HEK293 (cell line): ENCODE measurements around the gene STIP1.

Source experiments
- FEZF1 ChIP-seq: fragments of 450-650 bp; formaldehyde crosslinking; IDR thresholded peaks from 2 replicates; pipeline ENCODE4 v1.5.1; 2016; ENCODE audit warnings: missing biosample characterization, missing genetic modification characterization
- GLIS1 ChIP-seq: fragments of 450-650 bp; formaldehyde crosslinking; IDR thresholded peaks from 2 replicates; pipeline ENCODE4 v1.5.1; 2016; ENCODE audit warnings: missing biosample characterization, missing genetic modification characterization
- KLF16 ChIP-seq: fragments of 450-650 bp; formaldehyde crosslinking; IDR thresholded peaks from 2 replicates; pipeline ENCODE4 v1.5.1; 2017; ENCODE audit warnings: missing biosample characterization, missing genetic modification characterization
- KLF9 ChIP-seq: fragments of 450-650 bp; formaldehyde crosslinking; IDR thresholded peaks from 2 replicates; pipeline ENCODE4 v1.5.1; 2016; ENCODE audit warnings: missing biosample characterization, missing genetic modification characterization, low read depth
- PRDM1 ChIP-seq: fragments of 450-650 bp; formaldehyde crosslinking; IDR thresholded peaks from 2 replicates; pipeline ENCODE4; 2016; ENCODE audit warnings: missing biosample characterization, missing genetic modification characterization
- YY1 ChIP-seq: fragments of 450-650 bp; formaldehyde crosslinking; IDR thresholded peaks from 2 replicates; pipeline ENCODE4 v1.5.1; 2018; ENCODE audit warnings: missing biosample characterization, missing genetic modification characterization
- ZBTB20 ChIP-seq: fragments of 450-650 bp; formaldehyde crosslinking; IDR thresholded peaks from 2 replicates; pipeline ENCODE4 v1.5.1; 2016; ENCODE audit warnings: missing biosample characterization, missing genetic modification characterization
- ZBTB8A ChIP-seq: fragments of 450-650 bp; formaldehyde crosslinking; IDR thresholded peaks from 2 replicates; pipeline ENCODE4 v1.5.1; 2016; ENCODE audit warnings: missing biosample characterization, missing genetic modification characterization
- ZIC2 ChIP-seq: fragments of 450-650 bp; formaldehyde crosslinking; IDR thresholded peaks from 2 replicates; pipeline ENCODE4 v1.5.1; 2016; ENCODE audit warnings: missing biosample characterization, missing genetic modification characterization
- ZNF10 ChIP-seq: fragments of 450-650 bp; formaldehyde crosslinking; IDR thresholded peaks from 2 replicates; pipeline ENCODE4 v1.5.1; 2017; ENCODE audit warnings: missing biosample characterization, missing genetic modification characterization
- ZNF140 ChIP-seq: fragments of 450-650 bp; formaldehyde crosslinking; IDR thresholded peaks from 2 replicates; pipeline ENCODE4 v1.5.1; 2016; ENCODE audit warnings: missing biosample characterization, missing genetic modification characterization
- ZNF174 ChIP-seq: fragments of 450-650 bp; formaldehyde crosslinking; IDR thresholded peaks from 2 replicates; pipeline ENCODE4 v1.5.0; 2017; ENCODE audit warnings: missing biosample characterization, mild to moderate bottlenecking, missing genetic modification characterization
- ZNF184 ChIP-seq: fragments of 450-650 bp; IDR thresholded peaks from 2 replicates; pipeline ENCODE4 v1.5.1; 2018; ENCODE audit warnings: missing biosample characterization, mild to moderate bottlenecking, missing genetic modification characterization
- ZNF2 ChIP-seq: fragments of 450-650 bp; formaldehyde crosslinking; IDR thresholded peaks from 2 replicates; pipeline ENCODE4 v1.5.1; 2016; ENCODE audit warnings: missing biosample characterization, missing genetic modification characterization
- ZNF223 ChIP-seq: fragments of 450-650 bp; formaldehyde crosslinking; IDR thresholded peaks from 2 replicates; pipeline ENCODE4 v1.5.1; 2016; ENCODE audit warnings: missing biosample characterization, missing genetic modification characterization
- ZNF23 ChIP-seq: fragments of 450-650 bp; formaldehyde crosslinking; IDR thresholded peaks from 2 replicates; pipeline ENCODE4 v1.5.1; 2016; ENCODE audit warnings: missing biosample characterization, missing genetic modification characterization, borderline replicate concordance
- ZNF239 ChIP-seq: fragments of 450-650 bp; formaldehyde crosslinking; IDR thresholded peaks from 2 replicates; pipeline ENCODE4 v1.5.1; 2016; ENCODE audit warnings: missing biosample characterization, missing genetic modification characterization
- ZNF266 ChIP-seq: fragments of 450-650 bp; formaldehyde crosslinking; IDR thresholded peaks from 2 replicates; pipeline ENCODE4 v1.5.1; 2016; ENCODE audit warnings: missing biosample characterization, missing genetic modification characterization, low read depth
- ZNF292 ChIP-seq: fragments of 450-650 bp; formaldehyde crosslinking; IDR thresholded peaks from 2 replicates; pipeline ENCODE4 v1.5.1; 2016; ENCODE audit warnings: low read depth, missing biosample characterization, missing genetic modification characterization, borderline replicate concordance
- ZNF394 ChIP-seq: fragments of 450-650 bp; formaldehyde crosslinking; IDR thresholded peaks from 2 replicates; pipeline ENCODE4 v1.5.1; 2016; ENCODE audit warnings: missing biosample characterization, missing genetic modification characterization, mild to moderate bottlenecking, moderate library complexity, borderline replicate concordance
- ZNF416 ChIP-seq: fragments of 450-650 bp; formaldehyde crosslinking; IDR thresholded peaks from 2 replicates; pipeline ENCODE4 v1.5.1; 2016; ENCODE audit warnings: missing biosample characterization, missing genetic modification characterization
- ZNF510 ChIP-seq: fragments of 450-650 bp; formaldehyde crosslinking; IDR thresholded peaks from 2 replicates; pipeline ENCODE4 v1.5.1; 2018; ENCODE audit warnings: mild to moderate bottlenecking, missing genetic modification characterization, missing biosample characterization; ENCODE audit not compliant: insufficient replicate concordance
- ZNF521 ChIP-seq: fragments of 450-650 bp; formaldehyde crosslinking; IDR thresholded peaks from 2 replicates; pipeline ENCODE4 v1.5.1; 2017; ENCODE audit warnings: missing biosample characterization, mild to moderate bottlenecking, missing genetic modification characterization
- ZNF560 ChIP-seq: fragments of 450-650 bp; formaldehyde crosslinking; IDR thresholded peaks from 2 replicates; pipeline ENCODE4 v1.5.1; 2017; ENCODE audit warnings: missing biosample characterization, missing genetic modification characterization, borderline replicate concordance
- ZNF561 ChIP-seq: fragments of 450-650 bp; IDR thresholded peaks from 2 replicates; pipeline ENCODE4 v1.5.1; 2018; ENCODE audit warnings: missing biosample characterization, missing genetic modification characterization, borderline replicate concordance
- ZNF677 ChIP-seq: fragments of 450-650 bp; IDR thresholded peaks from 2 replicates; pipeline ENCODE4 v1.5.0; 2018; ENCODE audit warnings: missing biosample characterization, mild to moderate bottlenecking, missing genetic modification characterization, moderate library complexity
- ZNF747 ChIP-seq: fragments of 450-650 bp; formaldehyde crosslinking; IDR thresholded peaks from 2 replicates; pipeline ENCODE4 v1.5.1; 2016; ENCODE audit warnings: missing biosample characterization, missing genetic modification characterization
- ZNF837 ChIP-seq: fragments of 450-650 bp; formaldehyde crosslinking; IDR thresholded peaks from 2 replicates; pipeline ENCODE4 v1.5.1; 2016; ENCODE audit warnings: missing biosample characterization, missing genetic modification characterization
- TF ChIP-seq, protein P1 (sequence below): fragments of 450-650 bp; formaldehyde crosslinking; IDR thresholded peaks from 2 replicates; pipeline ENCODE4 v1.5.1; 2016; ENCODE audit warnings: missing biosample characterization, missing genetic modification characterization, low read depth
- TF ChIP-seq, protein P2 (sequence below): fragments of 450-650 bp; formaldehyde crosslinking; IDR thresholded peaks from 2 replicates; pipeline ENCODE4 v1.5.1; 2016; ENCODE audit warnings: missing biosample characterization, missing genetic modification characterization
- TF ChIP-seq, protein P3 (sequence below): fragments of 450-650 bp; formaldehyde crosslinking; IDR thresholded peaks from 2 replicates; pipeline ENCODE4 v1.5.1; 2017; ENCODE audit warnings: missing biosample characterization, missing genetic modification characterization
- TF ChIP-seq, protein P4 (sequence below): fragments of 450-650 bp; formaldehyde crosslinking; IDR thresholded peaks from 2 replicates; pipeline ENCODE4 v1.5.1; 2016; ENCODE audit warnings: missing biosample characterization, missing genetic modification characterization

The STIP1 gene

DNA sequence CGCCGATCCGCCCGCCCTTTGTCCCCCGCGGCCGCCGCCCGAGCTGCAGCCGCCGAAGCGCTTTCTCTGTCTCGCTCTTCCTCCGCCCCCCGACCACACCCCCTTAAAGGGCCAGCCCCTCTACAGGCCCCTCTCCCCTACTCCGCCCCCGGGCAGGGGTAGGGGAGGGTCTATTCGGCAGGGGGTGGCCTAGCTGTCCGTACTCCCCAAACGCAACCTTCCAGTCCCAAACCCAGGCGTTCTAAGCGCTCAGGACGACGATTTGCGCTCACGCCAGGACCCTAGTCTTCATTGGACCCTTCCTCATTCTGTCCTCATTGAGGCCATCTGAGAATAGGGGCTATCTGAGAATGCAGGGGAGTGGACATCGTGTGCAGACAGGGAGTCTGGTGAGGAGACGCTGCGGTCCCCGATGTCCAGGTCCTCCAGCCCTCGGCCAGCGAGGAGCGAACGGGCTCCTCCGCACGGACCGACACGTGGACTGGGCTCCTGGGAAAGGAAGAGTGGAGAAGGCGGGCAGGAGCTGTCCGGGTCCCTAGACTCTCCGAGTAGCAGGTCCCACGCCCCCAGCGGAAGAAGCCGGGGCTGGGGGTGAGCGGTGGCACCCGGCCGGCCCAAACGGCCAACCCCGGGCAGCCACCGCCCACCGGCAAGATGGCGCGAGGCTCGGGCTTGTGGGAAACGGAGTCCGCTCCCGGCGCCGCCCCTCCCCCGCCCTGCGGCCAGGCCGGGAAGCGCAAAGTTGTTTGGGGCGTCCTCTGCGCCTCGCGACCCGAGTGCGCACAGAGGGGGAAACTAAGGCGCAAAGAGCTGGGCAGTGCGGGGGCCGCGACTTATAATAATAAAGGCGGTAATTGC lies 61.1 kb downstream of the STIP1 start, which contains the start of gene PPP1R14B (continued):
- TF ChIP-seq, protein P1, sequence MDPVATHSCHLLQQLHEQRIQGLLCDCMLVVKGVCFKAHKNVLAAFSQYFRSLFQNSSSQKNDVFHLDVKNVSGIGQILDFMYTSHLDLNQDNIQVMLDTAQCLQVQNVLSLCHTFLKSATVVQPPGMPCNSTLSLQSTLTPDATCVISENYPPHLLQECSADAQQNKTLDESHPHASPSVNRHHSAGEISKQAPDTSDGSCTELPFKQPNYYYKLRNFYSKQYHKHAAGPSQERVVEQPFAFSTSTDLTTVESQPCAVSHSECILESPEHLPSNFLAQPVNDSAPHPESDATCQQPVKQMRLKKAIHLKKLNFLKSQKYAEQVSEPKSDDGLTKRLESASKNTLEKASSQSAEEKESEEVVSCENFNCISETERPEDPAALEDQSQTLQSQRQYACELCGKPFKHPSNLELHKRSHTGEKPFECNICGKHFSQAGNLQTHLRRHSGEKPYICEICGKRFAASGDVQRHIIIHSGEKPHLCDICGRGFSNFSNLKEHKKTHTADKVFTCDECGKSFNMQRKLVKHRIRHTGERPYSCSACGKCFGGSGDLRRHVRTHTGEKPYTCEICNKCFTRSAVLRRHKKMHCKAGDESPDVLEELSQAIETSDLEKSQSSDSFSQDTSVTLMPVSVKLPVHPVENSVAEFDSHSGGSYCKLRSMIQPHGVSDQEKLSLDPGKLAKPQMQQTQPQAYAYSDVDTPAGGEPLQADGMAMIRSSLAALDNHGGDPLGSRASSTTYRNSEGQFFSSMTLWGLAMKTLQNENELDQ = no peak
- TF ChIP-seq ZNF747 (no peak), ZNF239 (tag by site-specific recombination) (no peak), ZNF266 (tag by site-specific recombination) (no peak), KLF9 (tag by site-specific recombination) (peak; percentile 96), ZNF394 (tag by site-specific recombination) (0 out of 2 replicates have a peak, but pooled peaks have one; percentile 2), KLF16 (0 out of 2 replicates have a peak, but pooled peaks have one; percentile 14), ZNF23 (tag by site-specific recombination) (no peak), ZNF677 (tag by site-specific recombination) (no peak), ZNF416 (tag by site-specific recombination) (no peak), ZNF10 (tag by site-specific recombination) (peak; percentile 19; the same call in 1 of the 2 replicates), ZIC2 (peak; percentile 6; the same call in 1 of the 2 replicates), ZBTB8A (peak; percentile 77), ZNF560 (no peak), PRDM1 (tag by site-specific recombination) (no peak), ZNF837 (tag by site-specific recombination) (no peak), ZNF510 (tag by site-specific recombination) (no peak), ZNF521 (tag by site-specific recombination) (no peak), ZNF292 (tag by site-specific recombination) (no peak), GLIS1 (tag by site-specific recombination) (peak; percentile 47; the same call in 1 of the 2 replicates), ZNF561 (tag by site-specific recombination) (0 out of 2 replicates have a peak, but pooled peaks have one; percentile 55), ZNF2 (no peak), ZNF223 (tag by site-specific recombination) (no peak), ZBTB20 (tag by site-specific recombination) (peak; percentile 77), ZNF174 (tag by site-specific recombination) (no peak), YY1 (tag by site-specific recombination) (peak; percentile 83), ZNF184 (tag by site-specific recombination) (no peak), ZNF140 (no peak), FEZF1 (tag by site-specific recombination) (no peak)
- TF ChIP-seq, protein P2, sequence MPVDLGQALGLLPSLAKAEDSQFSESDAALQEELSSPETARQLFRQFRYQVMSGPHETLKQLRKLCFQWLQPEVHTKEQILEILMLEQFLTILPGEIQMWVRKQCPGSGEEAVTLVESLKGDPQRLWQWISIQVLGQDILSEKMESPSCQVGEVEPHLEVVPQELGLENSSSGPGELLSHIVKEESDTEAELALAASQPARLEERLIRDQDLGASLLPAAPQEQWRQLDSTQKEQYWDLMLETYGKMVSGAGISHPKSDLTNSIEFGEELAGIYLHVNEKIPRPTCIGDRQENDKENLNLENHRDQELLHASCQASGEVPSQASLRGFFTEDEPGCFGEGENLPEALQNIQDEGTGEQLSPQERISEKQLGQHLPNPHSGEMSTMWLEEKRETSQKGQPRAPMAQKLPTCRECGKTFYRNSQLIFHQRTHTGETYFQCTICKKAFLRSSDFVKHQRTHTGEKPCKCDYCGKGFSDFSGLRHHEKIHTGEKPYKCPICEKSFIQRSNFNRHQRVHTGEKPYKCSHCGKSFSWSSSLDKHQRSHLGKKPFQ (tag by site-specific recombination) = no peak
- TF ChIP-seq, protein P3, sequence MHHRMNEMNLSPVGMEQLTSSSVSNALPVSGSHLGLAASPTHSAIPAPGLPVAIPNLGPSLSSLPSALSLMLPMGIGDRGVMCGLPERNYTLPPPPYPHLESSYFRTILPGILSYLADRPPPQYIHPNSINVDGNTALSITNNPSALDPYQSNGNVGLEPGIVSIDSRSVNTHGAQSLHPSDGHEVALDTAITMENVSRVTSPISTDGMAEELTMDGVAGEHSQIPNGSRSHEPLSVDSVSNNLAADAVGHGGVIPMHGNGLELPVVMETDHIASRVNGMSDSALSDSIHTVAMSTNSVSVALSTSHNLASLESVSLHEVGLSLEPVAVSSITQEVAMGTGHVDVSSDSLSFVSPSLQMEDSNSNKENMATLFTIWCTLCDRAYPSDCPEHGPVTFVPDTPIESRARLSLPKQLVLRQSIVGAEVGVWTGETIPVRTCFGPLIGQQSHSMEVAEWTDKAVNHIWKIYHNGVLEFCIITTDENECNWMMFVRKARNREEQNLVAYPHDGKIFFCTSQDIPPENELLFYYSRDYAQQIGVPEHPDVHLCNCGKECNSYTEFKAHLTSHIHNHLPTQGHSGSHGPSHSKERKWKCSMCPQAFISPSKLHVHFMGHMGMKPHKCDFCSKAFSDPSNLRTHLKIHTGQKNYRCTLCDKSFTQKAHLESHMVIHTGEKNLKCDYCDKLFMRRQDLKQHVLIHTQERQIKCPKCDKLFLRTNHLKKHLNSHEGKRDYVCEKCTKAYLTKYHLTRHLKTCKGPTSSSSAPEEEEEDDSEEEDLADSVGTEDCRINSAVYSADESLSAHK (tag by site-specific recombination) = no peak
- TF ChIP-seq, protein P4, sequence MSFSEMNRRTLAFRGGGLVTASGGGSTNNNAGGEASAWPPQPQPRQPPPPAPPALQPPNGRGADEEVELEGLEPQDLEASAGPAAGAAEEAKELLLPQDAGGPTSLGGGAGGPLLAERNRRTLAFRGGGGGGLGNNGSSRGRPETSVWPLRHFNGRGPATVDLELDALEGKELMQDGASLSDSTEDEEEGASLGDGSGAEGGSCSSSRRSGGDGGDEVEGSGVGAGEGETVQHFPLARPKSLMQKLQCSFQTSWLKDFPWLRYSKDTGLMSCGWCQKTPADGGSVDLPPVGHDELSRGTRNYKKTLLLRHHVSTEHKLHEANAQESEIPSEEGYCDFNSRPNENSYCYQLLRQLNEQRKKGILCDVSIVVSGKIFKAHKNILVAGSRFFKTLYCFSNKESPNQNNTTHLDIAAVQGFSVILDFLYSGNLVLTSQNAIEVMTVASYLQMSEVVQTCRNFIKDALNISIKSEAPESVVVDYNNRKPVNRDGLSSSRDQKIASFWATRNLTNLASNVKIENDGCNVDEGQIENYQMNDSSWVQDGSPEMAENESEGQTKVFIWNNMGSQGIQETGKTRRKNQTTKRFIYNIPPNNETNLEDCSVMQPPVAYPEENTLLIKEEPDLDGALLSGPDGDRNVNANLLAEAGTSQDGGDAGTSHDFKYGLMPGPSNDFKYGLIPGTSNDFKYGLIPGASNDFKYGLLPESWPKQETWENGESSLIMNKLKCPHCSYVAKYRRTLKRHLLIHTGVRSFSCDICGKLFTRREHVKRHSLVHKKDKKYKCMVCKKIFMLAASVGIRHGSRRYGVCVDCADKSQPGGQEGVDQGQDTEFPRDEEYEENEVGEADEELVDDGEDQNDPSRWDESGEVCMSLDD (tag by site-specific recombination) = peak; percentile 64
